ENCODE data around the gene EDIL3. TPM values are rescaled to one million over a fixed set of nuclear protein-coding genes. Genes with fewer than 3 reads are reported as not detected.

EDIL3 gene
- total RNA-seq, 1 donor from 2014 or later: 1.1 TPM

- DNase-seq (ENCODE audit: low read depth) (no peak), FAIRE-seq (no peak)
- no peaks in the 10 kb centered on the region for H3K36me3 ChIP-seq (ENCODE audit: control insufficient read depth, insufficient read depth, low read length)
- no peaks in the 10 kb centered on the region for H3K27me3 ChIP-seq (ENCODE audit: control insufficient read depth, insufficient read depth, low read length)
- no peak overlapping the region for H3K4me3 ChIP-seq (ENCODE audit: low read depth, low read length)
- TF ChIP-seq CTCF (IDR thresholded peaks at IDR 0.05; ENCODE audit: insufficient read depth, low read length, severe bottlenecking): no peak
Observed at GRCh38 chr5:84072339-84072738, 312.3 kb downstream of the EDIL3 start.

GRCh38 chr5:84069608-84070179 lies 315.0 kb downstream of the EDIL3 start:
- no peak for TF ChIP-seq CTCF (IDR thresholded peaks at IDR 0.05; ENCODE audit: insufficient read depth, low read length, severe bottlenecking)
- FAIRE-seq: peak; percentile 32
- no peaks in the 10 kb centered on the region for H3K36me3 ChIP-seq (ENCODE audit: control insufficient read depth, insufficient read depth, low read length)
- no peaks in the 10 kb centered on the region for H3K27me3 ChIP-seq (ENCODE audit: control insufficient read depth, insufficient read depth, low read length)
- no peak overlapping the region for H3K4me3 ChIP-seq (ENCODE audit: low read depth, low read length)
- no peak for DNase-seq (ENCODE audit: low read depth)

- no peaks in the 10 kb centered on the region for H3K27me3 ChIP-seq (ENCODE audit: control insufficient read depth, insufficient read depth, low read length)
- H3K4me3 ChIP-seq (ENCODE audit: low read depth, low read length): no peak overlapping the region
- DNase-seq (ENCODE audit: low read depth) (no peak), FAIRE-seq (no peak)
- no peaks in the 10 kb centered on the region for H3K36me3 ChIP-seq (ENCODE audit: control insufficient read depth, insufficient read depth, low read length)
- no peak for TF ChIP-seq CTCF (IDR thresholded peaks at IDR 0.05; ENCODE audit: insufficient read depth, low read length, severe bottlenecking)
Observed at GRCh38 chr5:84063041-84063440, 321.6 kb downstream of the EDIL3 start.

- TF ChIP-seq CTCF (IDR thresholded peaks at IDR 0.05; ENCODE audit: insufficient read depth, low read length, severe bottlenecking): no peak
- Histone ChIP-seq H3K4me3 (ENCODE audit: low read depth, low read length) (no peak overlapping the region), H3K36me3 (ENCODE audit: control insufficient read depth, insufficient read depth, low read length) (no peaks in the 10 kb centered on the region), H3K27me3 (ENCODE audit: control insufficient read depth, insufficient read depth, low read length) (no peaks in the 10 kb centered on the region)
- FAIRE-seq (no peak), DNase-seq (ENCODE audit: low read depth) (peak; percentile 64)
Observed at GRCh38 chr5:84059672-84060071, 325.0 kb downstream of the EDIL3 start.

- TF ChIP-seq CTCF (IDR thresholded peaks at IDR 0.05; ENCODE audit: insufficient read depth, low read length, severe bottlenecking): no peak
- H3K4me3 ChIP-seq (ENCODE audit: low read depth, low read length): no peak overlapping the region
- H3K27me3 ChIP-seq (ENCODE audit: control insufficient read depth, insufficient read depth, low read length): no peaks in the 10 kb centered on the region
- H3K36me3 ChIP-seq (ENCODE audit: control insufficient read depth, insufficient read depth, low read length): no peaks in the 10 kb centered on the region
- DNase-seq (ENCODE audit: low read depth): peak; percentile 0
- FAIRE-seq: no peak
Observed at GRCh38 chr5:84058561-84058960, 326.1 kb downstream of the EDIL3 start.

GRCh38 chr5:84057211-84057610 lies 327.5 kb downstream of the EDIL3 start:
- H3K27me3 ChIP-seq (ENCODE audit: control insufficient read depth, insufficient read depth, low read length): no peaks in the 10 kb centered on the region
- DNase-seq (ENCODE audit: low read depth) (no peak), FAIRE-seq (no peak)
- no peaks in the 10 kb centered on the region for H3K36me3 ChIP-seq (ENCODE audit: control insufficient read depth, insufficient read depth, low read length)
- no peak overlapping the region for H3K4me3 ChIP-seq (ENCODE audit: low read depth, low read length)
- no peak for TF ChIP-seq CTCF (IDR thresholded peaks at IDR 0.05; ENCODE audit: insufficient read depth, low read length, severe bottlenecking)
